NCI-H526 (cell line): ENCODE data around the gene HPCAL1.

Experiments used
- DNase-seq, 2 experiments: peaks; one replicate each; lab custom pipeline; 2025; lab: John Stamatoyannopoulos, UW

Gene HPCAL1

DNA sequence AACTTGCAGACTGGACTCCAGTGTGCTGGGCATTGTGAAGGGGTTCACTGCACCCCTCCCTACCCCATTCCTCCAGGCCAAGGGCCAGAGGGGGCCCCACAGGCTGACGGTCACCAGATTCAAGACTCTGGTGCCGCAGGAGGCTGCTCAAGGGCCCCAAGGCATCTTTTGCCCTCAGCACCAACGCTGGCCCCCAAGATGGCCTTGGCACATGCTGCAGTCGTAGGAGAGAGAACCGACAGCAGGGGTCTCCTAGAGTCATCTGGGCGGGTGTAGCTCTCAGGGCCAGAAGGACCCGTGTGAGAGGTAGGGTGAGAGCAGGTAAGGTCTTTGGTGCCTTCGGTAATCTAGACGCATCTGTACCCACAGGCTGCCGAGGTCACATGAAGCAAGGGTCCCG lies 164.1 kb downstream of the HPCAL1 start:
- no peak for DNase-seq

DNA sequence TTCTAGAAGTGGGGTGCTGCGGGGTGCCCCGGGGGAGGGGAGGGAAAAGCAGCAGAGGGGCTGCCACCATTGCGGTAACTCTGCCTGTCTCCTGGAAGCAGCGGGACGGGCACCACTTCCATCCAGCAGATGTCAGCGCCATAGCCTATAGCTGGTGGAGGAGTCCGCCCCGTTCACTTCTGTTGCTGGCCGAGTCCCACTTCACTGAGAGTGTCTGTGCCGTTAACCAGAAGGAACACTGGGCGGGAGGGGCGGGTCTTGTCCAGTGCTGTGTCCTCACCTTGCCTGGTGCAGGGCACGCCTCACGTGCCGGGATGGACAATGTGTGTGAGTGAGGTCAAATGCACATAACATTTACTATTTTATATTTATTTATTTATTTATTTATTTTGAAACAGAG lies 164.7 kb downstream of the HPCAL1 start:
- peak in 1 of 2 experiments; percentile 12 for DNase-seq

DNA sequence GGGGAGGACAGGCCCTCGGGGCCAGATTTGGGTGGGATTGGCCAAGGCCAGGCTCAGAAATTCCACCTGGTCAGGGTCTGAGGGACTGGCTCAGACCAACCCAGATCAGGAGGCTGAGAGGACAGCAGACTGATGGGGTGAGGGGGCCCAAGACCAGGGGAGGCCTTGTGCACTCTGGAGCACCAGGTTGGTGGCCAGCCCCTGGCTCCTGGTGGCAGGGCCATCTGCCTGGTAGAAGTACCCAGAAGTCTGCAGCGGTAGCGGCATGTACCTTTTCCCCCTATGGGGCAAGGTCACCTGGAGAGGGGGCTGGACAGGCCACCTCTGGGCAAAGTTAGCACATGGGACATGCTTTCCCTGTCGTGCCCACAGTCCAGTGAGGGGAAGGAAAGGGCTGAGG lies 166.6 kb downstream of the HPCAL1 start:
- DNase-seq = no peak

DNA sequence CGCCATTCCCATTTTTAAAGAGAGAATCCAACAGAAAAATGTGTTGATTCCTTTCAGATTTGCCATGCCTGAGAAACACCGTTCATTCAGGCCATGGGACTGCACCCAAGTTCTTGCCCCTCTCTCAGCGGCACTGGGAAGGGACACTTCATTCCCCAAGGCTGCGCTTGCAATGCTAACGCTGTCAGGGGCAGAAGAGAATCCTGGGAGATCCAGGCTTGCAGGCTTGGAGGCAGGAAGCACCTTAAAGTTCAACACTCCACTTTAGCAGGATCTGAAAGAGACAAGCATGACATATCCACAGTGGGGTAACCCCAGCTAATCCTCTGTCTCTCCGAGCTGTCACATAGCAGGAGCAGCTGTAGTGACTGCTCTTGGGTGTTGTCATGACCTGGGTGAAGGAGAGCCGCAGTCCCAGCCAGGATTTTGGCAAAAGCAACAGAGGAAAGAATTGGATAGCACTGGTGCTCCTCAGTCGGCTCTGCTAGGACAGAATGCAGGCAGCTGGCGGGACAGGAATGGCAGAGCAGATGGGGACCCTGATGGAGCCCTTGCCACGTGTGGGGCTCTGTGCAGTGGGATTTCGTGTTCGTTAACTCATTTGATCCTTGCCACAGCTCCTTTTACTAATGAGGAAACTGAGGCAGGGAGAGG lies 167.4 kb downstream of the HPCAL1 start:
- DNase-seq = no peak

DNA sequence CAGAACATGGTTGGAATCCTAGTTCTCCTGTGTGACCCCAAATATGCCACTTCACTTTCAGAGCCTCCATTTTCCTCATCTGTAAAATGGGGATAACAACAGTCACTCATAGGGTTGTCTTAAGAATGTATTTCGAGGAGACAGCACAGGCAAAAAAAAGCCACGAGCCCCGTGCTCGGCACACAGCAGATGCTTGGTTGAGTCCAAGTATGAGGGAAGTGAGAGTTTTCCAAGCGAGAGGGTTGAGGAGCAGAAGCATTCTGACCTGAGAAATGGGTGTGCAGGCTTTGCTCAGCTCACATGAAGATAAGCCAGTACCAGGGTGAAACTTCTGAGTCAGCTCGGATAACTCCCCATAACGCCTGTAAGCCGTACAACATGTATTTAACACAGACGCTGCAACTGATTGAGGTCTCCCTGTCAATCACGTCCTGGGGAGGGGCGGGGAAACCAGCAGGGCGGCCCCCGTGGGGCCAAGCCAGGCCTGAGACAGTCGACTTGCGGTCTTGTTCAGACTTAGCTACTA lies 168.4 kb downstream of the HPCAL1 start:
- DNase-seq = no peak

DNA sequence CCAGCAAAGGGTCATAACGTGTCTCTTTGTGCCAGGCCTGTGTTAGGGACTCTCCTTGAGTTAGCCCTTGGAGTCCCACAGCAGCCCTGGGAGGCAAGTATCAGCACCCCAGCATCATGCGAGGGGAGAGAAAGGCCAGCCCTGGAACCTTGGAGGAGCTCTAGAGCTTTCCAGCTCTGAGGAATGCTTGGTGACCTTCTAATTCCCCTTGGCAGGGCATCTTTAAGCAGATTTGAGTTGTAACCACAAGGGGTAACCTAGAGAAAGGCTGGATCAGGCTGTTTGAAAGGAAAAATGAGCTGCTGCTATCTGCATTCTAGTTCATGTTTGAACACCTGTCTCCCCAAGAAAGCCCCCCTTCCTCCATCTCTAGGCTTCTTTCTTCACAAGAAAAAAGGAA lies 169.3 kb downstream of the HPCAL1 start:
- no peak for DNase-seq

DNA sequence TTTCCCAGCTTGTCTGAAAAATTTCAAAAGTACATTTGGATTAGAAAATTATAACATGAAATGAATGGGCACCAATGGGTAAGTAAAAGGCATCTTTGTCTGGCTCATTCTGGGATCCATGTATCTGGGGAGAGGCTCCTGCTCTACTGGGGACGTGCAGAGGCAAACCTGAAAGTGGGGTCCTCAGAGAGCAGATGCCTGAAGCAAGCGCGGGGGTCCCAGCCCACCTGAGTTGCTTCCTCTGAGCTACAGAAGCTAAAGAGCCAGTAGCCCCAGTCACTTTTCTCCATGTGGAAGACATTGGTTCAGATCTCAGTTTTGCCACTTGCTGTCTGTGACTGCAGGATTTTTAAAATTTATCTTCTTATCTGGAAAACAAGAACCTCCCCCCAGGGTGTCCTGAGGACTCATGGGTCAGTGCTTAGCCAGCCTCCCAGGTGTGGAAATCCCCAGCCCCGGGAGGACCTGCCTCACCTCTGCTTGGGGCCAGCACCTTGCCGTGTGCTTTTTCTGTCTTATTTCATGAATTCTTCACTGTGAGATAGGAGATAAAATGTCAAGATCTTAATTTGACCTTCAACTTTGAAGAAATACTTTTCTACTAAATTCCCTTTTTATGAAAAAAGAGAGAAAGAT lies 170.5 kb downstream of the HPCAL1 start:
- no peak for DNase-seq

DNA sequence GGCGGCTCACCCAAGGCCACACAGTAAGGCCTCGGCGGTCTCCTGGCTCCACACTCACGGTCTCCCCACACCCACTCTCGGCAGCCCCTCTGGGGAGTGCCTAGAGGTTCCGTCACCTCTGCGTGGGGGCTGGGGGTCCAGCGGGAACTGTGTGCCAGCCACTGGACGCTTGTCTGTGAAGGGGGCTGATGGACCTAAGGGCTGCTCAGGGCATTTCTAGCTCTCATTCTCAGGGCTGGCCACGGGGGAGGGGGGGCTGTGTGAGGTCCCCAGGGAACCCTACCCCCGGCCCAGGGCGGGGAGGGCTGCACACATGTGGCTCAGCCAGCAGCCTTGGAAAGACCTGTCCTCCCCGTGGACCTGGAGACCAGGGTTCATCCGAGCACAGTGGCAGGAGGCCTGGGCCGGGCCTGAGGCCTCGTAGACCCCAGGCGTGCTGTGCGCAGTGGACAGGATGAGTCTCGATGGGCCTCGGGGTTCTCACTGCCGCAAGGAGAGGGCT lies 172.6 kb downstream of the HPCAL1 start:
- DNase-seq = no peak

DNA sequence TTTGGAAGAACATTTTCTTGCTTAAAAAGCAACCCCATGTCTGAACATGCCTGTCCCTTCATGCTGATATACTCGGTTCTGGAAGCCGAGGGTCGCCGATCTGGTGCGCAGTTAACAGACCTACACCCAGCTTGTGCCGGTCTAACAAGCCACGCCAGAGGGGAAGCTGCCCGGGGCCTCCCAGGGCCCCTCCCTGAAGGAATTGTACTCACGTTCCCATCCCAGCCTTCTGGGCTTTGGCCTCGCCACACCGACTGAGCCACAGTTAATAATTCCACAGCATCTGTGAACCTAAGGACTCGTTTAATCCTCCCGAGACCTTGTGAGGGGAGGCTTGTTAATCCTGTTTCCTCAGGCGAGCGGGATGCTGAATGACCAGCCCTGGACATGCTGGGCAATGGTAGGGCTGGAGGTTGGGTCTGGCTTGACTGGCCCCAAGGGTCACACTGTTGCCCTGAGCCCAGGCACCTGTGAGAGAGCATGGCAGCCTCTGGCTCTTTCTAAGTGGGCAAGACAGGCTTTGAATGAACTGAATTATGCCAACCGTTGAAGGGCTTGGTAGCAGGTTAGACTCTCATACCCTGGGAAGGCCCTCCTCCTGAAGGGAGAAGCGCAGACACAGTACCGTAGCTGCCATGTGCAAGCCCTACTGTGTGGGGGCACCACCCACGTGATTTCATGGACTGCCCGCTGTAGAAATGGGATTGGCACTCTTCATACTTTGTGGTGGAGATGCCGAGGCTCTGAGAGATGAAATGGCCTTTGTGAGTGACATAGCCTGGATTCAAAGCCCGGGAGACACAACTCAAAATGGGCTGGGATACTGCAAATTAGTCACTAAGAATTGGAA lies 173.3 kb downstream of the HPCAL1 start:
- DNase-seq = no peak

DNA sequence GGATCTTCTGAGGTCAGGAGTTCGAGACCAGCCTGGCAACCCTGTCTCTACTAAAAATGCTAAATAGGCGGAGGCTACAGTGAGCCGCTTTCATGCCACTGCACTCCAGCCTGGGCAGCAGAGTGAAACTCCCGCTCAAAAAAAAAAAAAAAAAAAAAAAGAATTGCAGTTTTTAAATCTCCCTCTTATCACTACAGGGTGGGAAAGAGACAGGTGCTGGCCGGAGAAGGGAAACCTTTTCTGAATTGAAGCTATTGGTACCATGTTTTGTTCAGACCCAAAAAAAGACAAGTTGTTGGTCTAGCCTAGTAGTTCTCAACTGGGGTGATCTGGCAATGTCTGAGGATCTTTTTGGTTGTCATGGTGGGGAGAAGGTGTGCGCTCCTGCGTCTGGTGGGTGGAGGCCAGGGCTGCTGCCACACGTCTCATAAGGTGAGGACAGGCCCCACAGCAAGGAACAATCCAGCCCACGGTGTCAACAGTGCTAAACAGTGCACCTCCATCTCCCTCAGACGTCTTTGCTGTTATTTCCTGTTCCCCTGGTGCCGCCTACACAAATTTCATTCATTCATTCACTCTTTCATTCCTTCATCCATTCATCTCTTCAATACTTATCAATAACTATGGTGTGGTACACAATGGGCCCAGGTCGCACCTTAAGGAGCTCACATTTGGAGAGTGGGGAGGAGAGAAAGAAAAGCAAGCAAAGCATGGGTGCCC lies 174.2 kb downstream of the HPCAL1 start:
- no peak for DNase-seq
